ENCODE data around the gene PDSS2.

The PDSS2 gene

GRCh38 chr6:107448776-107449175, 10.6 kb downstream of the PDSS2 start:
- no peak for DNase-seq (ENCODE audit: low read depth)
- no peak overlapping the region for H3K4me3 ChIP-seq (ENCODE audit: low read depth, low read length)
- TF ChIP-seq POLR2A (IDR thresholded peaks at IDR 0.05; ENCODE audit: extremely low read depth, insufficient read length) (no peak), MAX (IDR thresholded peaks at IDR 0.05; ENCODE audit: low read depth, low read length) (no peak), CTCF (IDR thresholded peaks at IDR 0.05; ENCODE audit: low read depth, low read length) (no peak), MYC (IDR thresholded peaks at IDR 0.05; ENCODE audit: low read depth, low read length) (no peak)

- no peak overlapping the region for H3K4me3 ChIP-seq (ENCODE audit: low read depth, low read length)
- TF ChIP-seq MYC (IDR thresholded peaks at IDR 0.05; ENCODE audit: low read depth, low read length) (no peak), MAX (IDR thresholded peaks at IDR 0.05; ENCODE audit: low read depth, low read length) (no peak), POLR2A (IDR thresholded peaks at IDR 0.05; ENCODE audit: extremely low read depth, insufficient read length) (no peak), CTCF (IDR thresholded peaks at IDR 0.05; ENCODE audit: low read depth, low read length) (no peak)
- no peak for DNase-seq (ENCODE audit: low read depth)
Measured at GRCh38 chr6:107447663-107448216, 11.6 kb downstream of the PDSS2 start.

GRCh38 chr6:107444277-107444676, 15.1 kb downstream of the PDSS2 start:
- TF ChIP-seq CTCF (IDR thresholded peaks at IDR 0.05; ENCODE audit: low read depth, low read length), result no peak
- no peak for TF ChIP-seq MAX (IDR thresholded peaks at IDR 0.05; ENCODE audit: low read depth, low read length)
- TF ChIP-seq MYC (IDR thresholded peaks at IDR 0.05; ENCODE audit: low read depth, low read length), result no peak
- TF ChIP-seq POLR2A (IDR thresholded peaks at IDR 0.05; ENCODE audit: extremely low read depth, insufficient read length), result no peak
- DNase-seq (ENCODE audit: low read depth), result no peak
- no peak overlapping the region for H3K4me3 ChIP-seq (ENCODE audit: low read depth, low read length)

GRCh38 chr6:107443608-107444267, 15.6 kb downstream of the PDSS2 start:
- TF ChIP-seq CTCF (IDR thresholded peaks at IDR 0.05; ENCODE audit: low read depth, low read length), result no peak
- TF ChIP-seq POLR2A (IDR thresholded peaks at IDR 0.05; ENCODE audit: extremely low read depth, insufficient read length), result no peak
- TF ChIP-seq MAX (IDR thresholded peaks at IDR 0.05; ENCODE audit: low read depth, low read length), result no peak
- no peak for TF ChIP-seq MYC (IDR thresholded peaks at IDR 0.05; ENCODE audit: low read depth, low read length)
- no peak for DNase-seq (ENCODE audit: low read depth)
- H3K4me3 ChIP-seq (ENCODE audit: low read depth, low read length), result no peak overlapping the region

- TF ChIP-seq MAX (IDR thresholded peaks at IDR 0.05; ENCODE audit: low read depth, low read length) (no peak), POLR2A (IDR thresholded peaks at IDR 0.05; ENCODE audit: extremely low read depth, insufficient read length) (no peak), MYC (IDR thresholded peaks at IDR 0.05; ENCODE audit: low read depth, low read length) (no peak), CTCF (IDR thresholded peaks at IDR 0.05; ENCODE audit: low read depth, low read length) (no peak)
- DNase-seq (ENCODE audit: low read depth), result no peak
- H3K4me3 ChIP-seq (ENCODE audit: low read depth, low read length), result no peak overlapping the region
Measured at GRCh38 chr6:107442938-107443607, 16.3 kb downstream of the PDSS2 start.
